Gastrocnemius medialis (tissue), 4 donors: ENCODE measurements around the gene KRTAP1-5. TPM values are rescaled to one million over a fixed set of nuclear protein-coding genes. Genes with fewer than 3 reads are reported as not detected.

ENCODE experiments used
- ATAC-seq, 2 donors: fragments of 150-250 bp; one replicate each; pipeline ENCODE4 v1.9.1; 2016
- DNase-seq, 2 donors: peaks; one replicate each; pipeline ENCODE4 v3.0.0-alpha.2; 2019
- H3K27ac ChIP-seq, 4 donors: fragments of 200-600 bp; sonication (generic); 1 replicate in 1 of 4; 2 replicates in 3 of 4; pipeline ENCODE4 v1.5.1; 2016 to 2018; ENCODE audit warnings: mild to moderate bottlenecking in 2 of 4, moderate library complexity in 1 of 4
- H3K27me3 ChIP-seq, 3 donors: fragments of 200-600 bp; sonication (generic) in 2 of 3; 1 replicate in 1 of 3; 2 replicates in 2 of 3; pipeline versions ENCODE4 v1.5.1 to v1.6.0; 2016 to 2019; ENCODE audit warnings: mild to moderate bottlenecking in 1 of 3, moderate library complexity in 1 of 3
- H3K36me3 ChIP-seq, 2 donors: fragments of 200-600 bp; sonication (generic) in 1 of 2; one replicate each; pipeline ENCODE4 v1.5.1; 2017 to 2018
- H3K4me1 ChIP-seq, 2 donors: fragments of 200-600 bp; sonication (generic) in 1 of 2; one replicate each; pipeline ENCODE4 v1.5.1; 2016 to 2017; ENCODE audit warnings: mild to moderate bottlenecking in 2 of 2
- H3K4me3 ChIP-seq, 4 donors: fragments of 200-600 bp; sonication (generic) in 3 of 4; 1 replicate in 1 of 4; 2 replicates in 3 of 4; pipeline ENCODE4 v1.5.1; 2016 to 2019; ENCODE audit warnings: mild to moderate bottlenecking in 2 of 4
- H3K9me3 ChIP-seq, 3 donors: fragments of 200-600 bp; sonication (generic) in 2 of 3; 1 replicate in 1 of 3; 2 replicates in 2 of 3; pipeline ENCODE4 v1.5.1; 2016 to 2019
- CTCF ChIP-seq, 5 experiments: fragments of 450-650 bp in 3 of 5; fragments of 200-600 bp in 2 of 5; sonication (generic) in 2 of 5; IDR thresholded peaks in 4 of 5; conservative IDR thresholded peaks in 1 of 5; 1 replicate in 4 of 5; 2 replicates in 1 of 5; pipeline ENCODE4 v1.5.1; 2016 to 2019; ENCODE audit warnings: antibody characterized with exemption in 5 of 5, mild to moderate bottlenecking in 3 of 5, moderate library complexity in 3 of 5
- POLR2A ChIP-seq, 2 donors: fragments of 450-650 bp; IDR thresholded peaks; one replicate each; pipeline ENCODE4 v1.6.1; 2017; ENCODE audit warnings: antibody characterized with exemption in 2 of 2, mild to moderate bottlenecking in 2 of 2, moderate library complexity in 2 of 2
- in situ Hi-C, 4 donors: fragments of 200-750 bp; cut with MboI; loops; one replicate each; pipeline versions ENCODE4 v1.15.0 to v1.8.0; 2017; ENCODE audit warnings: low sequenced_read_pairs in 4 of 4
- intact Hi-C: fragments of 100-400 bp; cut with DNase I; formaldehyde crosslinking; loops from one replicate; pipeline ENCODE4 v1.15.1; 2023; ENCODE audit warnings: low total_unique reads
- total RNA-seq, 4 donors: library from RNA; depleted of rRNA; stranded (reverse); fragments of >200 nt; gene quantifications; one replicate each; pipeline versions ENCODE4 v1.1.0 to v1.2.3, GENCODE V29; 2016

The KRTAP1-5 gene
- total RNA-seq, 4 donors from 2014 or later = not detected

GRCh38 chr17:40993839-40994238, 33.2 kb downstream of the KRTAP1-5 start, which contains the start of gene KRTAP3-3:
Gene KRTAP3-3, minus strand, starts transcription at chr17:40994164. Its CDS starts 67 bp downstream, at chr17:40994097.
- Histone ChIP-seq H3K4me3 (no peak within 1 kb of the TSS), H3K27ac (no peak within 1 kb of the TSS), H3K4me1 (no peaks in the 10 kb centered on the region), H3K9me3 (no peaks in the 10 kb centered on the region), H3K36me3 (no peaks in the 10 kb centered on the region), H3K27me3 (peaks cover 0 to 19% (median 0%) of the 10 kb centered on the region in 3 donors)
- intact Hi-C loops = no loop called here
- DNase-seq = no peak
- TF ChIP-seq POLR2A (IDR thresholded peaks at IDR 0.05) (no peak), CTCF (IDR thresholded peaks at IDR 0.05 in 4 of 5, conservative IDR thresholded peaks at IDR 0.05 in 1 of 5) (no peak)
- in situ Hi-C loops = no loop called here
- ATAC-seq = no peak

DNA sequence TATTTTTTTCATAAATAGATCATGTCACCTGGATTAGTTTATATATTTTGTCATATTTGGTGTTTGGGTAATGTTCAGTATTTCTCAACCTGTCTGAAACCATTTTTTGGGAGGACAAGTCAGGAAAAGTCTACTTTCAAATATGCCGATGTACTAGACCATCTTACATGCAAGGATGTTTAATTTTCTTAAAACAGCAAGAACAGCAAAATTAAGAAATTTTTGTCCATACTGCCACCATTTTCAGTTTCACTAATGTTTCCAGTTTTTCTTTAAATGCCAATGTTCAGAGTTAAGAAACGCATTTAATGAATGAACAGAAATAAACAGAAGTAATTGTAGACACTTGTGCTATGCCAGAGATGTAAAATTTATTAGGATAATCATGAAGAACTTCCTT, 33.9 kb downstream of the KRTAP1-5 start:
- Histone ChIP-seq H3K36me3 (no peaks in the 10 kb centered on the region), H3K27me3 (peaks cover 0 to 19% (median 0%) of the 10 kb centered on the region in 3 donors), H3K27ac (no peak overlapping the region), H3K4me1 (no peaks in the 10 kb centered on the region), H3K4me3 (no peak overlapping the region), H3K9me3 (no peaks in the 10 kb centered on the region)
- DNase-seq (no peak), ATAC-seq (no peak)
- no peak for TF ChIP-seq CTCF (IDR thresholded peaks at IDR 0.05 in 4 of 5, conservative IDR thresholded peaks at IDR 0.05 in 1 of 5)
- no peak for TF ChIP-seq POLR2A (IDR thresholded peaks at IDR 0.05)
- intact Hi-C loops = no loop called here
- in situ Hi-C loops = no loop called here

GRCh38 chr17:40992666-40993065, 34.3 kb downstream of the KRTAP1-5 start:
- in situ Hi-C loops = no loop called here
- no peaks in the 10 kb centered on the region for H3K4me1 ChIP-seq
- peaks cover 0 to 18% (median 0%) of the 10 kb centered on the region in 3 donors for H3K27me3 ChIP-seq
- intact Hi-C loops = no loop called here
- ATAC-seq (no peak), DNase-seq (no peak)
- H3K4me3 ChIP-seq = no peak overlapping the region
- no peak for TF ChIP-seq CTCF (IDR thresholded peaks at IDR 0.05 in 4 of 5, conservative IDR thresholded peaks at IDR 0.05 in 1 of 5)
- no peak for TF ChIP-seq POLR2A (IDR thresholded peaks at IDR 0.05)
- H3K27ac ChIP-seq = no peak overlapping the region
- H3K9me3 ChIP-seq = no peaks in the 10 kb centered on the region
- no peaks in the 10 kb centered on the region for H3K36me3 ChIP-seq

DNA sequence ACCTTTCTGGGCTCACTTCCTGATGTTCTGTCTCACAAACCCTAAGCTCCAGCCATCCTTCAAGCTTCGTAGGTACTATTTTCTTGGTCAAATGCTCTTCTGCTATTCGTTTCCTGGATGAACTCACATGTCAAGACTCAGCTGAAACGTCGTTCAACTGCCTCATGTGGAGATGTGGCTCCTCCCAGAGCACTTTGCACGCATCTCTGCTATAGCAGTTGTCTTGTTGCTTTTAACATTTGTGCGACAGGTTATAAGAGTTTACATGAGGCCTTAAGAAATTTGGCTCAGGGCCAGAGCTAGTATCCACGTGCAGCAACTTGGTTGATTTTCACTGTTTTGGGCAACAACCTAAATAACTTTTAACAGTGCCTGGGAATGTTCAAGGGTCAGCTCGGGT, 40.1 kb downstream of the KRTAP1-5 start:
- Histone ChIP-seq H3K27ac (no peak overlapping the region), H3K27me3 (no peaks in the 10 kb centered on the region), H3K4me3 (no peak overlapping the region), H3K9me3 (no peaks in the 10 kb centered on the region), H3K4me1 (no peaks in the 10 kb centered on the region), H3K36me3 (no peaks in the 10 kb centered on the region)
- intact Hi-C loops (no loop called here), in situ Hi-C loops (no loop called here)
- no peak for DNase-seq
- TF ChIP-seq CTCF (IDR thresholded peaks at IDR 0.05 in 4 of 5, conservative IDR thresholded peaks at IDR 0.05 in 1 of 5) = no peak
- no peak for TF ChIP-seq POLR2A (IDR thresholded peaks at IDR 0.05)
- ATAC-seq = no peak

GRCh38 chr17:40984226-40984625, 42.8 kb downstream of the KRTAP1-5 start, which contains the start of gene KRT40:
Gene KRT40, minus strand, starts transcription at chr17:40984326. Its CDS starts 53 bp downstream, at chr17:40984273.
- no peaks in the 10 kb centered on the region for H3K27me3 ChIP-seq
- intact Hi-C loops = no loop called here
- peaks cover 0 to 5% of the 10 kb centered on the region in 2 donors for H3K4me1 ChIP-seq
- ATAC-seq = no peak
- no peak for TF ChIP-seq POLR2A (IDR thresholded peaks at IDR 0.05)
- no peak for TF ChIP-seq CTCF (IDR thresholded peaks at IDR 0.05 in 4 of 5, conservative IDR thresholded peaks at IDR 0.05 in 1 of 5)
- H3K27ac ChIP-seq = no peak within 1 kb of the TSS
- in situ Hi-C loops = no loop called here
- no peaks in the 10 kb centered on the region for H3K9me3 ChIP-seq
- DNase-seq = no peak
- no peaks in the 10 kb centered on the region for H3K36me3 ChIP-seq
- H3K4me3 ChIP-seq = no peak within 1 kb of the TSS
